GM23338 (cell line): ENCODE results near the gene DSCAML1. TPM values are rescaled to one million over a fixed set of nuclear protein-coding genes. Genes with fewer than 3 reads are reported as not detected.

ENCODE experiments used
- ATAC-seq: fragments of 200-7000 bp; cut with Tn5 transposase; 3 replicates; pipeline ENCODE4 v1.9.1; 2020
- DNase-seq: peaks from one replicate; pipeline ENCODE4 v3.0.0-alpha.2; 2015; ENCODE audit warnings: low spot score
- H2AFZ ChIP-seq: fragments of 200-600 bp; sonication (generic); 2 replicates; pipeline ENCODE4 v1.8.0; 2016; ENCODE audit warnings: antibody characterized with exemption, mild to moderate bottlenecking, moderate library complexity
- H3F3A ChIP-seq: fragments of 200-600 bp; sonication (generic); replicated peaks from 2 replicates; pipeline ENCODE4 v1.8.0; 2017; ENCODE audit warnings: antibody characterized with exemption, mixed run types, low read depth
- H3K27ac ChIP-seq: fragments of 200-600 bp; sonication (generic); 2 replicates; pipeline ENCODE4 v1.6.1; 2016; ENCODE audit warnings: low read depth
- H3K27me3 ChIP-seq: fragments of 200-600 bp; sonication (generic); 2 replicates; pipeline ENCODE4 v1.8.0; 2016; ENCODE audit warnings: mild to moderate bottlenecking, mixed run types, moderate library complexity; ENCODE audit not compliant: insufficient read depth
- H3K36me3 ChIP-seq: fragments of 200-600 bp; sonication (generic); 2 replicates; pipeline ENCODE4 v1.8.0; 2016; ENCODE audit warnings: mild to moderate bottlenecking; ENCODE audit not compliant: insufficient read depth
- H3K4me1 ChIP-seq: fragments of 200-600 bp; sonication (generic); 2 replicates; pipeline ENCODE4 v1.8.0; 2016; ENCODE audit warnings: mild to moderate bottlenecking, moderate library complexity; ENCODE audit not compliant: insufficient read depth
- H3K4me2 ChIP-seq: fragments of 200-600 bp; sonication (generic); 2 replicates; pipeline ENCODE4 v1.7.1; 2017; ENCODE audit warnings: mixed run types
- H3K4me3 ChIP-seq: fragments of 200-600 bp; sonication (generic); 2 replicates; pipeline ENCODE4 v1.6.1; 2016; ENCODE audit warnings: mixed run types
- H3K79me2 ChIP-seq: fragments of 200-600 bp; sonication (generic); replicated peaks from 2 replicates; pipeline ENCODE4 v1.8.0; 2017; ENCODE audit warnings: mild to moderate bottlenecking; ENCODE audit not compliant: insufficient read depth
- H3K9me2 ChIP-seq: fragments of 200-600 bp; sonication (generic); 2 replicates; pipeline ENCODE4 v1.8.0; 2017; ENCODE audit not compliant: insufficient read depth
- H4K20me1 ChIP-seq: fragments of 200-600 bp; sonication (generic); replicated peaks from 2 replicates; pipeline ENCODE4 v1.8.0; 2017; ENCODE audit warnings: mild to moderate bottlenecking; ENCODE audit not compliant: insufficient read depth
- H3K27ac Mint-ChIP-seq: 2 replicates; pipeline ENCODE4 v1.8.0; 2020; ENCODE audit warnings: inconsistent platforms, mild to moderate bottlenecking, moderate library complexity, mixed read lengths
- H3K27me3 Mint-ChIP-seq: 3 replicates; pipeline ENCODE4 v1.8.0; 2022; ENCODE audit warnings: low read depth, mild to moderate bottlenecking, moderate library complexity, mixed read lengths, inconsistent platforms; ENCODE audit not compliant: insufficient read depth, poor library complexity
- H3K36me3 Mint-ChIP-seq: 3 replicates; pipeline ENCODE4 v1.8.0; 2021; ENCODE audit warnings: low read depth, mild to moderate bottlenecking, inconsistent platforms, moderate library complexity, mixed read lengths
- H3K4me1 Mint-ChIP-seq: 3 replicates; pipeline ENCODE4 v1.8.0; 2020; ENCODE audit warnings: mild to moderate bottlenecking, inconsistent platforms, mixed read lengths
- H3K4me3 Mint-ChIP-seq: 3 replicates; pipeline ENCODE4 v1.8.0; 2021; ENCODE audit warnings: moderate library complexity, mild to moderate bottlenecking, inconsistent platforms, mixed read lengths
- H3K9me3 Mint-ChIP-seq: 3 replicates; pipeline ENCODE4 v1.8.0; 2020; ENCODE audit warnings: moderate library complexity, mild to moderate bottlenecking, inconsistent platforms, mixed read lengths
- CREB1 ChIP-seq: fragments of 250-450 bp; sonication (Bioruptor Pico); IDR thresholded peaks from 2 replicates; pipeline ENCODE4 v1.5.0; 2020; ENCODE audit warnings: low read depth, mild to moderate bottlenecking, moderate library complexity
- EZH2 ChIP-seq: fragments of 200-600 bp; sonication (generic); IDR thresholded peaks from one replicate; pipeline ENCODE4 v1.8.0; 2017; ENCODE audit warnings: antibody characterized with exemption, mild to moderate bottlenecking, low read depth; ENCODE audit not compliant: unreplicated experiment
- EZH2phosphoT487 ChIP-seq: fragments of 200-600 bp; sonication (generic); IDR thresholded peaks from one replicate; pipeline ENCODE4 v1.8.1; 2018; ENCODE audit warnings: antibody characterized with exemption; ENCODE audit not compliant: unreplicated experiment
- JUNB ChIP-seq: IDR thresholded peaks from one replicate; pipeline ENCODE4 v1.6.1; 2016; ENCODE audit warnings: antibody characterized with exemption; ENCODE audit not compliant: unreplicated experiment
- NANOG ChIP-seq: IDR thresholded peaks from 2 replicates; pipeline ENCODE4 v1.6.1; 2016; ENCODE audit warnings: antibody characterized with exemption, borderline replicate concordance
- POLR2AphosphoS5 ChIP-seq: IDR thresholded peaks from 2 replicates; pipeline ENCODE4 v1.6.1; 2016; ENCODE audit warnings: antibody characterized with exemption, low read depth
- STAT1 ChIP-seq: IDR thresholded peaks from one replicate; pipeline ENCODE4 v1.6.1; 2016; ENCODE audit warnings: antibody characterized with exemption; ENCODE audit not compliant: unreplicated experiment
- ZNF114 ChIP-seq: fragments of 250-450 bp; sonication (Bioruptor Pico); IDR thresholded peaks from 2 replicates; pipeline ENCODE4 v1.5.0; 2020; ENCODE audit warnings: mild to moderate bottlenecking, moderate library complexity
- ZNF331 ChIP-seq: fragments of 250-450 bp; sonication (Bioruptor Pico); IDR thresholded peaks from 2 replicates; pipeline ENCODE4 v1.5.0; 2020; ENCODE audit warnings: low read depth, mild to moderate bottlenecking, moderate library complexity
- polyA plus RNA-seq: library from polyadenylated mRNA; unstranded; fragments of >200 nt; fragmentation: Nextera tagmentation; extraction: Ambion mirVana; gene quantifications from 2 replicates; pipeline ENCODE4 v1.2.1, GENCODE V29; 2016
- total RNA-seq: library from RNA; depleted of rRNA; stranded (reverse); fragments of >200 nt; shearing (Covaris generic); gene quantifications from 2 replicates; pipeline ENCODE4 v1.2.3, GENCODE V29; 2014
- TF ChIP-seq, protein P1 (sequence below): fragments of 250-450 bp; sonication (Bioruptor Pico); IDR thresholded peaks from 2 replicates; pipeline ENCODE4 v1.5.0; 2020; ENCODE audit warnings: mild to moderate bottlenecking, moderate library complexity
- TF ChIP-seq, protein P2 (sequence below): IDR thresholded peaks from 2 replicates; pipeline ENCODE4 v1.6.1; 2016; ENCODE audit warnings: antibody characterized with exemption
- TF ChIP-seq, protein P3 (sequence below), 2 experiments: fragments of 200-600 bp in 1 of 2; sonication (generic) in 1 of 2; conservative IDR thresholded peaks; 2 replicates each; pipeline versions ENCODE4 v1.5.1 to v1.6.1; 2016 to 2017; ENCODE audit warnings: antibody characterized with exemption in 2 of 2, low read depth in 2 of 2, mild to moderate bottlenecking in 2 of 2, moderate library complexity in 1 of 2
- TF ChIP-seq, protein P4 (sequence below): IDR thresholded peaks from one replicate; pipeline ENCODE4 v1.6.1; 2018; ENCODE audit warnings: antibody characterized with exemption; ENCODE audit not compliant: unreplicated experiment

The DSCAML1 gene
- total and polyA plus RNA-seq, 2 experiments from 2014 or later = 0.17 TPM; not detected in 1

DNA sequence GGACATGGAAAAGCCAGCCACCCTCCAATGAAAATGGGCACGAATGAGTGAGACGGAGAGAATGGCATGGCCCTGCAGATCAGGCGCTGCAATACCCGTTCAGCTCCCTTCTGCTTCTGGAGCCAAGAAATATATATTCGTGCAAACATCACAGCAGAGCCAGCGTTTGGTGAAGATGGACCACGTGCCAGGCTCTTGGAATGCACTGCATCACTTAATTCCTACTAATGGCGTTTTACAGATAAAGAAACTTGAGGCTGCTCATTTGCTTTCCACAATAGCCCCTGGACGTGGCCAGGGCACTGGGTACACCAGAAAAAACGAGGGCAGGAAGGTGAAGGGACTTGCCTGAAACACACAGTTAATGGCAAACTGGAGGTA is 29.2 kb upstream of the DSCAML1 start:
- H3K4me1 ChIP-seq = peaks cover 8% of the 10 kb centered on the region; the same call in 1 of the 2 replicates
- Mint-ChIP-seq H3K9me3 (no peaks in the 10 kb centered on the region), H3K4me1 (peaks cover 40% of the 10 kb centered on the region), H3K4me3 (no peak overlapping the region), H3K27ac (no peak overlapping the region), H3K36me3 (no peaks in the 10 kb centered on the region), H3K27me3 (peaks cover 30% of the 10 kb centered on the region)
- H3K36me3 ChIP-seq = no peaks in the 10 kb centered on the region
- no peak for TF ChIP-seq EZH2
- no peak for TF ChIP-seq NANOG
- no peak for TF ChIP-seq ZNF114 (CRISPR knock-in tag)
- TF ChIP-seq, protein P1, sequence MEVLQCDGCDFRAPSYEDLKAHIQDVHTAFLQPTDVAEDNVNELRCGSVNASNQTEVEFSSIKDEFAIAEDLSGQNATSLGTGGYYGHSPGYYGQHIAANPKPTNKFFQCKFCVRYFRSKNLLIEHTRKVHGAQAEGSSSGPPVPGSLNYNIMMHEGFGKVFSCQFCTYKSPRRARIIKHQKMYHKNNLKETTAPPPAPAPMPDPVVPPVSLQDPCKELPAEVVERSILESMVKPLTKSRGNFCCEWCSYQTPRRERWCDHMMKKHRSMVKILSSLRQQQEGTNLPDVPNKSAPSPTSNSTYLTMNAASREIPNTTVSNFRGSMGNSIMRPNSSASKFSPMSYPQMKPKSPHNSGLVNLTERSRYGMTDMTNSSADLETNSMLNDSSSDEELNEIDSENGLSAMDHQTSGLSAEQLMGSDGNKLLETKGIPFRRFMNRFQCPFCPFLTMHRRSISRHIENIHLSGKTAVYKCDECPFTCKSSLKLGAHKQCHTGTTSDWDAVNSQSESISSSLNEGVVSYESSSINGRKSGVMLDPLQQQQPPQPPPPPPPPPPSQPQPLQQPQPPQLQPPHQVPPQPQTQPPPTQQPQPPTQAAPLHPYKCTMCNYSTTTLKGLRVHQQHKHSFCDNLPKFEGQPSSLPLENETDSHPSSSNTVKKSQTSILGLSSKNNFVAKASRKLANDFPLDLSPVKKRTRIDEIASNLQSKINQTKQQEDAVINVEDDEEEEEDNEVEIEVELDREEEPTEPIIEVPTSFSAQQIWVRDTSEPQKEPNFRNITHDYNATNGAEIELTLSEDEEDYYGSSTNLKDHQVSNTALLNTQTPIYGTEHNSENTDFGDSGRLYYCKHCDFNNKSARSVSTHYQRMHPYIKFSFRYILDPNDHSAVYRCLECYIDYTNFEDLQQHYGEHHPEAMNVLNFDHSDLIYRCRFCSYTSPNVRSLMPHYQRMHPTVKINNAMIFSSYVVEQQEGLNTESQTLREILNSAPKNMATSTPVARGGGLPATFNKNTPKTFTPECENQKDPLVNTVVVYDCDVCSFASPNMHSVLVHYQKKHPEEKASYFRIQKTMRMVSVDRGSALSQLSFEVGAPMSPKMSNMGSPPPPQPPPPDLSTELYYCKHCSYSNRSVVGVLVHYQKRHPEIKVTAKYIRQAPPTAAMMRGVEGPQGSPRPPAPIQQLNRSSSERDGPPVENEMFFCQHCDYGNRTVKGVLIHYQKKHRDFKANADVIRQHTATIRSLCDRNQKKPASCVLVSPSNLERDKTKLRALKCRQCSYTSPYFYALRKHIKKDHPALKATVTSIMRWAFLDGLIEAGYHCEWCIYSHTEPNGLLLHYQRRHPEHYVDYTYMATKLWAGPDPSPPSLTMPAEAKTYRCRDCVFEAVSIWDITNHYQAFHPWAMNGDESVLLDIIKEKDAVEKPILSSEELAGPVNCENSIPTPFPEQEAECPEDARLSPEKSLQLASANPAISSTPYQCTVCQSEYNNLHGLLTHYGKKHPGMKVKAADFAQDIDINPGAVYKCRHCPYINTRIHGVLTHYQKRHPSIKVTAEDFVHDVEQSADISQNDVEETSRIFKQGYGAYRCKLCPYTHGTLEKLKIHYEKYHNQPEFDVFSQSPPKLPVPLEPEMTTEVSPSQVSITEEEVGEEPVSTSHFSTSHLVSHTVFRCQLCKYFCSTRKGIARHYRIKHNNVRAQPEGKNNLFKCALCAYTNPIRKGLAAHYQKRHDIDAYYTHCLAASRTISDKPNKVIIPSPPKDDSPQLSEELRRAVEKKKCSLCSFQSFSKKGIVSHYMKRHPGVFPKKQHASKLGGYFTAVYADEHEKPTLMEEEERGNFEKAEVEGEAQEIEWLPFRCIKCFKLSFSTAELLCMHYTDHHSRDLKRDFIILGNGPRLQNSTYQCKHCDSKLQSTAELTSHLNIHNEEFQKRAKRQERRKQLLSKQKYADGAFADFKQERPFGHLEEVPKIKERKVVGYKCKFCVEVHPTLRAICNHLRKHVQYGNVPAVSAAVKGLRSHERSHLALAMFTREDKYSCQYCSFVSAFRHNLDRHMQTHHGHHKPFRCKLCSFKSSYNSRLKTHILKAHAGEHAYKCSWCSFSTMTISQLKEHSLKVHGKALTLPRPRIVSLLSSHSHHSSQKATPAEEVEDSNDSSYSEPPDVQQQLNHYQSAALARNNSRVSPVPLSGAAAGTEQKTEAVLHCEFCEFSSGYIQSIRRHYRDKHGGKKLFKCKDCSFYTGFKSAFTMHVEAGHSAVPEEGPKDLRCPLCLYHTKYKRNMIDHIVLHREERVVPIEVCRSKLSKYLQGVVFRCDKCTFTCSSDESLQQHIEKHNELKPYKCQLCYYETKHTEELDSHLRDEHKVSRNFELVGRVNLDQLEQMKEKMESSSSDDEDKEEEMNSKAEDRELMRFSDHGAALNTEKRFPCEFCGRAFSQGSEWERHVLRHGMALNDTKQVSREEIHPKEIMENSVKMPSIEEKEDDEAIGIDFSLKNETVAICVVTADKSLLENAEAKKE (CRISPR knock-in tag) = no peak
- TF ChIP-seq, protein P2, sequence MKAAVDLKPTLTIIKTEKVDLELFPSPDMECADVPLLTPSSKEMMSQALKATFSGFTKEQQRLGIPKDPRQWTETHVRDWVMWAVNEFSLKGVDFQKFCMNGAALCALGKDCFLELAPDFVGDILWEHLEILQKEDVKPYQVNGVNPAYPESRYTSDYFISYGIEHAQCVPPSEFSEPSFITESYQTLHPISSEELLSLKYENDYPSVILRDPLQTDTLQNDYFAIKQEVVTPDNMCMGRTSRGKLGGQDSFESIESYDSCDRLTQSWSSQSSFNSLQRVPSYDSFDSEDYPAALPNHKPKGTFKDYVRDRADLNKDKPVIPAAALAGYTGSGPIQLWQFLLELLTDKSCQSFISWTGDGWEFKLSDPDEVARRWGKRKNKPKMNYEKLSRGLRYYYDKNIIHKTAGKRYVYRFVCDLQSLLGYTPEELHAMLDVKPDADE = no peak
- TF ChIP-seq JUNB = no peak
- TF ChIP-seq, protein P3, sequence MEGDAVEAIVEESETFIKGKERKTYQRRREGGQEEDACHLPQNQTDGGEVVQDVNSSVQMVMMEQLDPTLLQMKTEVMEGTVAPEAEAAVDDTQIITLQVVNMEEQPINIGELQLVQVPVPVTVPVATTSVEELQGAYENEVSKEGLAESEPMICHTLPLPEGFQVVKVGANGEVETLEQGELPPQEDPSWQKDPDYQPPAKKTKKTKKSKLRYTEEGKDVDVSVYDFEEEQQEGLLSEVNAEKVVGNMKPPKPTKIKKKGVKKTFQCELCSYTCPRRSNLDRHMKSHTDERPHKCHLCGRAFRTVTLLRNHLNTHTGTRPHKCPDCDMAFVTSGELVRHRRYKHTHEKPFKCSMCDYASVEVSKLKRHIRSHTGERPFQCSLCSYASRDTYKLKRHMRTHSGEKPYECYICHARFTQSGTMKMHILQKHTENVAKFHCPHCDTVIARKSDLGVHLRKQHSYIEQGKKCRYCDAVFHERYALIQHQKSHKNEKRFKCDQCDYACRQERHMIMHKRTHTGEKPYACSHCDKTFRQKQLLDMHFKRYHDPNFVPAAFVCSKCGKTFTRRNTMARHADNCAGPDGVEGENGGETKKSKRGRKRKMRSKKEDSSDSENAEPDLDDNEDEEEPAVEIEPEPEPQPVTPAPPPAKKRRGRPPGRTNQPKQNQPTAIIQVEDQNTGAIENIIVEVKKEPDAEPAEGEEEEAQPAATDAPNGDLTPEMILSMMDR (conservative IDR thresholded peaks at IDR 0.05; ENCODE audit: low read depth in 2 of 2) = no peak
- TF ChIP-seq STAT1 = no peak
- TF ChIP-seq EZH2phosphoT487 = no peak
- TF ChIP-seq, protein P4, sequence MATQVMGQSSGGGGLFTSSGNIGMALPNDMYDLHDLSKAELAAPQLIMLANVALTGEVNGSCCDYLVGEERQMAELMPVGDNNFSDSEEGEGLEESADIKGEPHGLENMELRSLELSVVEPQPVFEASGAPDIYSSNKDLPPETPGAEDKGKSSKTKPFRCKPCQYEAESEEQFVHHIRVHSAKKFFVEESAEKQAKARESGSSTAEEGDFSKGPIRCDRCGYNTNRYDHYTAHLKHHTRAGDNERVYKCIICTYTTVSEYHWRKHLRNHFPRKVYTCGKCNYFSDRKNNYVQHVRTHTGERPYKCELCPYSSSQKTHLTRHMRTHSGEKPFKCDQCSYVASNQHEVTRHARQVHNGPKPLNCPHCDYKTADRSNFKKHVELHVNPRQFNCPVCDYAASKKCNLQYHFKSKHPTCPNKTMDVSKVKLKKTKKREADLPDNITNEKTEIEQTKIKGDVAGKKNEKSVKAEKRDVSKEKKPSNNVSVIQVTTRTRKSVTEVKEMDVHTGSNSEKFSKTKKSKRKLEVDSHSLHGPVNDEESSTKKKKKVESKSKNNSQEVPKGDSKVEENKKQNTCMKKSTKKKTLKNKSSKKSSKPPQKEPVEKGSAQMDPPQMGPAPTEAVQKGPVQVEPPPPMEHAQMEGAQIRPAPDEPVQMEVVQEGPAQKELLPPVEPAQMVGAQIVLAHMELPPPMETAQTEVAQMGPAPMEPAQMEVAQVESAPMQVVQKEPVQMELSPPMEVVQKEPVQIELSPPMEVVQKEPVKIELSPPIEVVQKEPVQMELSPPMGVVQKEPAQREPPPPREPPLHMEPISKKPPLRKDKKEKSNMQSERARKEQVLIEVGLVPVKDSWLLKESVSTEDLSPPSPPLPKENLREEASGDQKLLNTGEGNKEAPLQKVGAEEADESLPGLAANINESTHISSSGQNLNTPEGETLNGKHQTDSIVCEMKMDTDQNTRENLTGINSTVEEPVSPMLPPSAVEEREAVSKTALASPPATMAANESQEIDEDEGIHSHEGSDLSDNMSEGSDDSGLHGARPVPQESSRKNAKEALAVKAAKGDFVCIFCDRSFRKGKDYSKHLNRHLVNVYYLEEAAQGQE = no peak
- TF ChIP-seq ZNF331 (CRISPR knock-in tag) = no peak
- no peak for TF ChIP-seq CREB1 (CRISPR knock-in tag)
- TF ChIP-seq POLR2AphosphoS5 = no peak
- H3K4me2 ChIP-seq = no peak overlapping the region
- no peaks in the 10 kb centered on the region for H3K9me2 ChIP-seq
- ATAC-seq (no peak), DNase-seq (no peak)
- H2AFZ ChIP-seq = no peak overlapping the region
- H3F3A ChIP-seq = no peaks in the 10 kb centered on the region
- H3K4me3 ChIP-seq = no peak overlapping the region
- no peaks in the 10 kb centered on the region for H3K27me3 ChIP-seq
- no peaks in the 10 kb centered on the region for H4K20me1 ChIP-seq
- no peak overlapping the region for H3K27ac ChIP-seq
- H3K79me2 ChIP-seq = no peaks in the 10 kb centered on the region
